SK-N-SH treated with all-trans-retinoic acid at 6 μM for 48 hours (cell line): Measurements from ENCODE around the gene UBASH3A.

ENCODE experiments used
- ATAC-seq: fragments of 200-7000 bp; cut with Tn5 transposase; 3 replicates; pipeline ENCODE4 v1.9.1; 2020; ENCODE audit warnings: mild to moderate bottlenecking, moderate library complexity
- ARNTL ChIP-seq: fragments of 450-650 bp; formaldehyde crosslinking; IDR thresholded peaks from 2 replicates; pipeline ENCODE4 v1.5.0; 2020; ENCODE audit warnings: low read depth, mild to moderate bottlenecking, moderate library complexity, borderline replicate concordance
- BACH2 ChIP-seq: fragments of 250-450 bp; sonication (Bioruptor Pico); IDR thresholded peaks from 2 replicates; pipeline ENCODE4 v1.9.0; 2021; ENCODE audit warnings: mild to moderate bottlenecking, borderline replicate concordance
- CSDC2 ChIP-seq: fragments of 250-450 bp; sonication (Bioruptor Pico); IDR thresholded peaks from 2 replicates; pipeline ENCODE4 v1.5.0; 2020; ENCODE audit warnings: mild to moderate bottlenecking, moderate library complexity
- ESRRG ChIP-seq: fragments of 250-450 bp; sonication (Bioruptor Pico); IDR thresholded peaks from 2 replicates; pipeline ENCODE4 v1.6.1; 2021; ENCODE audit warnings: mild to moderate bottlenecking
- GLIS3 ChIP-seq: fragments of 250-450 bp; sonication (Bioruptor Pico); IDR thresholded peaks from 2 replicates; pipeline ENCODE4 v1.5.0; 2020; ENCODE audit warnings: mild to moderate bottlenecking, moderate library complexity
- ISL1 ChIP-seq: fragments of 250-450 bp; sonication (Bioruptor Pico); IDR thresholded peaks from 2 replicates; pipeline ENCODE4 v2.1.2; 2022; ENCODE audit warnings: mild to moderate bottlenecking, moderate library complexity
- OSR1 ChIP-seq: fragments of 250-450 bp; sonication (Bioruptor Pico); IDR thresholded peaks from 2 replicates; pipeline ENCODE4 v1.8.0; 2022; ENCODE audit warnings: moderate library complexity, mild to moderate bottlenecking, inconsistent platforms
- PPARA ChIP-seq: fragments of 250-450 bp; sonication (Bioruptor Pico); IDR thresholded peaks from 2 replicates; pipeline ENCODE4 v1.5.0; 2020; ENCODE audit warnings: mild to moderate bottlenecking, borderline replicate concordance
- RARB ChIP-seq: fragments of 250-450 bp; sonication (Bioruptor Pico); IDR thresholded peaks from 2 replicates; pipeline ENCODE4 v1.8.0; 2021; ENCODE audit warnings: mild to moderate bottlenecking, moderate library complexity
- SNAI2 ChIP-seq: fragments of 250-450 bp; sonication (Bioruptor Pico); IDR thresholded peaks from 2 replicates; pipeline ENCODE4 v1.5.0; 2020; ENCODE audit warnings: mild to moderate bottlenecking, moderate library complexity
- TCF4 ChIP-seq: fragments of 250-450 bp; sonication (Bioruptor Pico); IDR thresholded peaks from 2 replicates; pipeline ENCODE4 v1.8.0; 2021; ENCODE audit warnings: mild to moderate bottlenecking, moderate library complexity, borderline replicate concordance
- TOX ChIP-seq: fragments of 250-450 bp; sonication (Bioruptor Pico); IDR thresholded peaks from 2 replicates; pipeline ENCODE4 v1.8.0; 2021; ENCODE audit warnings: mild to moderate bottlenecking, moderate library complexity, borderline replicate concordance
- ZC3H10 ChIP-seq: fragments of 250-450 bp; sonication (Bioruptor Pico); IDR thresholded peaks from 2 replicates; pipeline ENCODE4 v1.5.1; 2021; ENCODE audit warnings: mild to moderate bottlenecking, moderate library complexity
- ZFP3 ChIP-seq: fragments of 250-450 bp; sonication (Bioruptor Pico); IDR thresholded peaks from 2 replicates; pipeline ENCODE4 v1.5.0; 2020; ENCODE audit warnings: mild to moderate bottlenecking, moderate library complexity
- ZFP30 ChIP-seq: fragments of 450-650 bp; formaldehyde crosslinking; IDR thresholded peaks from 2 replicates; pipeline ENCODE4 v1.5.0; 2022; ENCODE audit warnings: mild to moderate bottlenecking, moderate library complexity
- ZNF565 ChIP-seq: fragments of 450-650 bp; formaldehyde crosslinking; conservative IDR thresholded peaks from 2 replicates; pipeline ENCODE4 v1.5.0; 2020; ENCODE audit warnings: low read depth, mild to moderate bottlenecking, moderate library complexity
- ZNF70 ChIP-seq: fragments of 450-650 bp; formaldehyde crosslinking; IDR thresholded peaks from 2 replicates; pipeline ENCODE4 v1.5.0; 2020; ENCODE audit warnings: mild to moderate bottlenecking, moderate library complexity
- ZNF8 ChIP-seq: fragments of 450-650 bp; formaldehyde crosslinking; IDR thresholded peaks from 2 replicates; pipeline ENCODE4 v1.5.0; 2020; ENCODE audit warnings: mild to moderate bottlenecking, moderate library complexity
- TF ChIP-seq, protein P1 (sequence below): fragments of 250-450 bp; sonication (Bioruptor Pico); IDR thresholded peaks from 2 replicates; pipeline ENCODE4 v1.5.1; 2020; ENCODE audit warnings: low read depth, mild to moderate bottlenecking, moderate library complexity
- TF ChIP-seq, protein P2 (sequence below): fragments of 250-450 bp; sonication (Bioruptor Pico); IDR thresholded peaks from 2 replicates; pipeline ENCODE4 v1.8.0; 2020; ENCODE audit warnings: mild to moderate bottlenecking, moderate library complexity, borderline replicate concordance
- TF ChIP-seq, protein P3 (sequence below): fragments of 250-450 bp; sonication (Bioruptor Pico); IDR thresholded peaks from 2 replicates; pipeline ENCODE4 v1.8.0; 2021; ENCODE audit warnings: low read depth, mild to moderate bottlenecking, moderate library complexity, borderline replicate concordance
- TF ChIP-seq, protein P4 (sequence below): fragments of 250-450 bp; sonication (Bioruptor Pico); IDR thresholded peaks from 2 replicates; pipeline ENCODE4 v1.5.0; 2020; ENCODE audit warnings: mild to moderate bottlenecking, moderate library complexity

The UBASH3A gene

DNA sequence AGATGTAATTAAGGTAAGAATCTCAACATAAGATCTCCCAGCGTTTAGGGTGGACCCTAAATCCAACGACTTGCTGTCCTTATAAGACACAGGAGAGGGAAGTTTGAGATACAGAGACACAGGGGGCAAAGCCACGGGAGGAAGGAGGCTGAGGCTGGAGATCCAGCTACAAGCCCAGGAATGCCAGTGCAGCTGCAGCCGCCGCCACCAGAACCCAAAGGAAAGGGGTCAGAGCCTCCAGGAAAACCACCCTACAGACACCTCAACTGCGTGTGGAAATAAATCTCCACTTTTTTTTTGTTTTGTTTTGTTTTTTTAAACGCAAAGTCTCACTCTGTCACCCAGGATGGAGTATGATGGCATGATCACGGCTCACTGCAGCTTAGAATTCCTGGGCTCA lies 25.3 kb upstream of the UBASH3A start (continued):
- TF ChIP-seq, protein P1, sequence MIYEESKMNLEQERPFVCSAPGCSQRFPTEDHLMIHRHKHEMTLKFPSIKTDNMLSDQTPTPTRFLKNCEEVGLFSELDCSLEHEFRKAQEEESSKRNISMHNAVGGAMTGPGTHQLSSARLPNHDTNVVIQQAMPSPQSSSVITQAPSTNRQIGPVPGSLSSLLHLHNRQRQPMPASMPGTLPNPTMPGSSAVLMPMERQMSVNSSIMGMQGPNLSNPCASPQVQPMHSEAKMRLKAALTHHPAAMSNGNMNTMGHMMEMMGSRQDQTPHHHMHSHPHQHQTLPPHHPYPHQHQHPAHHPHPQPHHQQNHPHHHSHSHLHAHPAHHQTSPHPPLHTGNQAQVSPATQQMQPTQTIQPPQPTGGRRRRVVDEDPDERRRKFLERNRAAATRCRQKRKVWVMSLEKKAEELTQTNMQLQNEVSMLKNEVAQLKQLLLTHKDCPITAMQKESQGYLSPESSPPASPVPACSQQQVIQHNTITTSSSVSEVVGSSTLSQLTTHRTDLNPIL (CRISPR knock-in tag) = no peak
- TF ChIP-seq SNAI2 (CRISPR knock-in tag) = no peak
- no peak for TF ChIP-seq GLIS3 (CRISPR knock-in tag)
- no peak for TF ChIP-seq CSDC2 (CRISPR knock-in tag)
- no peak for TF ChIP-seq ARNTL (CRISPR knock-in tag)
- TF ChIP-seq, protein P2, sequence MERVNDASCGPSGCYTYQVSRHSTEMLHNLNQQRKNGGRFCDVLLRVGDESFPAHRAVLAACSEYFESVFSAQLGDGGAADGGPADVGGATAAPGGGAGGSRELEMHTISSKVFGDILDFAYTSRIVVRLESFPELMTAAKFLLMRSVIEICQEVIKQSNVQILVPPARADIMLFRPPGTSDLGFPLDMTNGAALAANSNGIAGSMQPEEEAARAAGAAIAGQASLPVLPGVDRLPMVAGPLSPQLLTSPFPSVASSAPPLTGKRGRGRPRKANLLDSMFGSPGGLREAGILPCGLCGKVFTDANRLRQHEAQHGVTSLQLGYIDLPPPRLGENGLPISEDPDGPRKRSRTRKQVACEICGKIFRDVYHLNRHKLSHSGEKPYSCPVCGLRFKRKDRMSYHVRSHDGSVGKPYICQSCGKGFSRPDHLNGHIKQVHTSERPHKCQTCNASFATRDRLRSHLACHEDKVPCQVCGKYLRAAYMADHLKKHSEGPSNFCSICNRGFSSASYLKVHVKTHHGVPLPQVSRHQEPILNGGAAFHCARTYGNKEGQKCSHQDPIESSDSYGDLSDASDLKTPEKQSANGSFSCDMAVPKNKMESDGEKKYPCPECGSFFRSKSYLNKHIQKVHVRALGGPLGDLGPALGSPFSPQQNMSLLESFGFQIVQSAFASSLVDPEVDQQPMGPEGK (CRISPR knock-in tag) = no peak
- TF ChIP-seq ZC3H10 = no peak

DNA sequence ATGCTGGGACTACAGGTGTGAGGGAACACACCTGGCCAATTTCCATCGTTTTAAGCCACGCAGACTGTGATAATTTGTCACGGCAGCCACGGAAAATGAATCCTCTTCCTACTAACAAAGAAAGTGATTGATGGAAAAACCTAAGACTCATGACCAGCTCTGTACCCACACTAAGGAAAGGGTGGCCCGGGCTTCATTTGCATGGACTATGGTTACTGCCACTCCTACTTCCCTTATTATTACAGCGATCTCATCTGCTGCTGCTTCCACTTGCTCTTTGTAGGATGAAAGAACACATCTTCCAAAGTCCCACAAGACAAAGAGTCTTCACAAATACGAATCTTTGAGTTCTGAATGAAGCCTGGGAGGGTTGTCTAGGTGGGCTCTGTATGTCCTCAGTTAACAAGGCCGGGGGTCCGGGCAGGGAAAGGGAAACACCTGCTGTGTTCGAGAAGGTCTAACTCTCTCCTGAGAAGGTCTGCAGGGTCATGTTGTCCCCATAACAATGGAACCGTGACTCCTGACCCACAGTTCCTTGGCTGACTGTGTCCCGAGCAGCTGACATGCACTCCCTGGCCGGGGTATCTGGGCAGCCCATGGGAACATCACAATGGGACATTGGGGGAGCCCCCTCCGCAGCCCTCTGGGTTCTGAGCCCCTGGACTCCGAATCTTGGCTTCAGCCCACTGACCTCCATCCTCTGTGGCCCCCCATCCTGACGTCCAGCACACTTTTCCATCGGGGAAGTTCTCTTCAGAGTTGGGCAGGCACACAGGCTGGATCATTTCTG lies 24.1 kb upstream of the UBASH3A start:
- TF ChIP-seq TCF4 (CRISPR knock-in tag) (no peak), BACH2 (no peak), ZFP3 (CRISPR knock-in tag) (no peak), CSDC2 (CRISPR knock-in tag) (no peak)
- no peak for ATAC-seq

DNA sequence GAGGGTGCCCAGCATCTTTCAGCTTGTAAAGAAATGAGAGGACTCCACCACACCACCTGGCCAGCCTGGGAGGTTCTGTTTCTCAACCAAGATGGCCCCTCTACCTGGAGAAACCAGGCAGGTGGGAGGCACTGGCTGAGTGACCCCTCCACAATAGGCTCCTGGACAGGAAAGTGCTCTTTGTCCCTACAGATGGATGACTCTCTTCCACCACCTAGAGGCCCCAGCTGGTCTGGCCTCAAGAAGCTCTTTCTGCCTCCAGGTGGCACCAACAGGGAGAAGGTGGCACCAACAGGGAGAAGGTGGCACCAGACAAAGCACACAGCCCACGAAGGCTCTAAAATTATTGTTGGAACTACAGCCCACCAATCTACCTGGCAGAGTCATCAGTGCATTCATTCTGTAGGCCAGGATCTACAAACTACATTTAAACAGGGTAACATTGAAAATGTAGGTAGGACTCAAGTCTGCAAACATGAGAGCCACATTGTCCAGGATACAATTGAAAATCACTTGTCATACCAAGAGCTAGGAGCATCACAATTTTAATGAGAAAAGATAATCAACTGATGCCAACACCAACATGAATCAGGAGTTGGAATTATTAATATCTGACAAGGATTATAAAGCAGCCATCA lies 22.2 kb upstream of the UBASH3A start:
- ATAC-seq = no peak

DNA sequence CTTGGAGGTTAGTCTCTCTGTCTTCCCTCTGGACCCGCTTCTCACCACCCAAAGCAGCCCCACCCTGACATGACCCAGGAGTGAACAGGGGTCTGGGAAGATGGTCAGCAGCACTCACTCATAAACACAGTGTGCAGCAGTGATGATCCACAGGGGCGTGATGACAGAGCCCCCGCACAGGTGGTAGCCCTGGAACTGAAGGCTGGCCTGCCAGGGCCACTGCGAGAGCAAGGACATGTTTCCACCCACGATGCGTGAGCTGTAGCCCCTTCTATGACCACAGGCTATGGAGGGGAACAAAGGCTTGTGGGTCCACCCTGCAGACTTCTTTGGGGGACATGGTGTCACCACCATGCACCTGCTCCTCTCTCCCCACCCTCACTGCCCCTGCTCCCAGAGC lies 20.8 kb upstream of the UBASH3A start:
- TF ChIP-seq ZFP30 (CRISPR knock-in tag) (no peak), PPARA (CRISPR knock-in tag) (no peak), TOX (no peak), ISL1 (CRISPR knock-in tag) (no peak), ZC3H10 (no peak), ZNF565 (CRISPR knock-in tag) (no peak), TCF4 (CRISPR knock-in tag) (no peak), OSR1 (CRISPR knock-in tag) (no peak), ZFP3 (CRISPR knock-in tag) (no peak), CSDC2 (CRISPR knock-in tag) (no peak), ESRRG (CRISPR knock-in tag) (no peak), ZNF8 (CRISPR knock-in tag) (no peak)
- TF ChIP-seq, protein P3, sequence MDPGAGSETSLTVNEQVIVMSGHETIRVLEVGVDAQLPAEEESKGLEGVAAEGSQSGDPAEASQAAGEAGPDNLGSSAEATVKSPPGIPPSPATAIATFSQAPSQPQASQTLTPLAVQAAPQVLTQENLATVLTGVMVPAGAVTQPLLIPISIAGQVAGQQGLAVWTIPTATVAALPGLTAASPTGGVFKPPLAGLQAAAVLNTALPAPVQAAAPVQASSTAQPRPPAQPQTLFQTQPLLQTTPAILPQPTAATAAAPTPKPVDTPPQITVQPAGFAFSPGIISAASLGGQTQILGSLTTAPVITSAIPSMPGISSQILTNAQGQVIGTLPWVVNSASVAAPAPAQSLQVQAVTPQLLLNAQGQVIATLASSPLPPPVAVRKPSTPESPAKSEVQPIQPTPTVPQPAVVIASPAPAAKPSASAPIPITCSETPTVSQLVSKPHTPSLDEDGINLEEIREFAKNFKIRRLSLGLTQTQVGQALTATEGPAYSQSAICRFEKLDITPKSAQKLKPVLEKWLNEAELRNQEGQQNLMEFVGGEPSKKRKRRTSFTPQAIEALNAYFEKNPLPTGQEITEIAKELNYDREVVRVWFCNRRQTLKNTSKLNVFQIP = no peak
- TF ChIP-seq, protein P4, sequence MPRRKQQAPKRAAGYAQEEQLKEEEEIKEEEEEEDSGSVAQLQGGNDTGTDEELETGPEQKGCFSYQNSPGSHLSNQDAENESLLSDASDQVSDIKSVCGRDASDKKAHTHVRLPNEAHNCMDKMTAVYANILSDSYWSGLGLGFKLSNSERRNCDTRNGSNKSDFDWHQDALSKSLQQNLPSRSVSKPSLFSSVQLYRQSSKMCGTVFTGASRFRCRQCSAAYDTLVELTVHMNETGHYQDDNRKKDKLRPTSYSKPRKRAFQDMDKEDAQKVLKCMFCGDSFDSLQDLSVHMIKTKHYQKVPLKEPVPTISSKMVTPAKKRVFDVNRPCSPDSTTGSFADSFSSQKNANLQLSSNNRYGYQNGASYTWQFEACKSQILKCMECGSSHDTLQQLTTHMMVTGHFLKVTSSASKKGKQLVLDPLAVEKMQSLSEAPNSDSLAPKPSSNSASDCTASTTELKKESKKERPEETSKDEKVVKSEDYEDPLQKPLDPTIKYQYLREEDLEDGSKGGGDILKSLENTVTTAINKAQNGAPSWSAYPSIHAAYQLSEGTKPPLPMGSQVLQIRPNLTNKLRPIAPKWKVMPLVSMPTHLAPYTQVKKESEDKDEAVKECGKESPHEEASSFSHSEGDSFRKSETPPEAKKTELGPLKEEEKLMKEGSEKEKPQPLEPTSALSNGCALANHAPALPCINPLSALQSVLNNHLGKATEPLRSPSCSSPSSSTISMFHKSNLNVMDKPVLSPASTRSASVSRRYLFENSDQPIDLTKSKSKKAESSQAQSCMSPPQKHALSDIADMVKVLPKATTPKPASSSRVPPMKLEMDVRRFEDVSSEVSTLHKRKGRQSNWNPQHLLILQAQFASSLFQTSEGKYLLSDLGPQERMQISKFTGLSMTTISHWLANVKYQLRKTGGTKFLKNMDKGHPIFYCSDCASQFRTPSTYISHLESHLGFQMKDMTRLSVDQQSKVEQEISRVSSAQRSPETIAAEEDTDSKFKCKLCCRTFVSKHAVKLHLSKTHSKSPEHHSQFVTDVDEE (CRISPR knock-in tag) = no peak

More for the DNA sequence above, 22.2 kb upstream of the UBASH3A start:
- TF ChIP-seq, protein P1 (CRISPR knock-in tag) = no peak
- TF ChIP-seq TCF4 (CRISPR knock-in tag) (no peak), RARB (no peak), ZC3H10 (no peak), GLIS3 (CRISPR knock-in tag) (no peak), ESRRG (CRISPR knock-in tag) (no peak), ZNF70 (CRISPR knock-in tag) (no peak)
- TF ChIP-seq, protein P2 (CRISPR knock-in tag) = no peak

More for the DNA sequence above, 20.8 kb upstream of the UBASH3A start:
- ATAC-seq = no peak
